Loucy (cell line): ENCODE data around the gene FGFR3.

Experiments
- H2AFZ ChIP-seq: fragments of 200-600 bp; sonication (generic); 2 replicates; pipeline ENCODE4 v1.6.0; 2016; ENCODE audit warnings: antibody characterized with exemption, mild to moderate bottlenecking, low read length, moderate library complexity
- H3F3A ChIP-seq: fragments of 200-600 bp; 2 replicates; pipeline ENCODE4 v1.6.0; 2016; ENCODE audit warnings: antibody characterized with exemption, low read depth, mild to moderate bottlenecking
- H3K27me3 ChIP-seq: fragments of 200-600 bp; sonication (generic); 2 replicates; pipeline ENCODE4 v1.6.1; 2014; ENCODE audit warnings: low read length, mild to moderate bottlenecking; ENCODE audit not compliant: insufficient read depth, poor library complexity, severe bottlenecking
- H3K36me3 ChIP-seq: fragments of 200-600 bp; sonication (generic); 2 replicates; pipeline ENCODE4 v1.6.1; 2016; ENCODE audit warnings: low read length; ENCODE audit not compliant: insufficient read depth
- H3K4me1 ChIP-seq: fragments of 200-600 bp; sonication (generic); 2 replicates; pipeline ENCODE4 v1.5.1; 2014; ENCODE audit warnings: low read length, mild to moderate bottlenecking; ENCODE audit not compliant: insufficient read depth, poor library complexity, severe bottlenecking
- H3K4me2 ChIP-seq: fragments of 200-600 bp; sonication (generic); 2 replicates; pipeline ENCODE4 v1.6.0; 2014; ENCODE audit warnings: antibody characterized with exemption, low read length, low read depth, mild to moderate bottlenecking; ENCODE audit not compliant: poor library complexity, severe bottlenecking
- H3K4me3 ChIP-seq: fragments of 200-600 bp; sonication (generic); 2 replicates; pipeline ENCODE4 v1.5.1; 2014; ENCODE audit warnings: low read length, mild to moderate bottlenecking, mixed read lengths; ENCODE audit not compliant: poor library complexity, severe bottlenecking
- H3K79me2 ChIP-seq: fragments of 200-600 bp; sonication (generic); 2 replicates; pipeline ENCODE4 v1.6.1; 2014; ENCODE audit warnings: low read length; ENCODE audit not compliant: insufficient read depth
- H3K9ac ChIP-seq: fragments of 200-600 bp; sonication (generic); 2 replicates; pipeline ENCODE4 v1.6.0; 2014; ENCODE audit warnings: mild to moderate bottlenecking, low read depth, low read length, moderate library complexity; ENCODE audit not compliant: poor library complexity, severe bottlenecking
- H3K9me2 ChIP-seq: fragments of 200-600 bp; sonication (generic); replicated peaks from 2 replicates; pipeline ENCODE4 v1.6.1; 2016; ENCODE audit warnings: low read depth, low read length, mixed read lengths
- H3K9me3 ChIP-seq: fragments of 200-600 bp; sonication (generic); 2 replicates; pipeline ENCODE4 v1.6.1; 2014; ENCODE audit warnings: mild to moderate bottlenecking, antibody characterized with exemption, low read length, low read depth; ENCODE audit not compliant: insufficient read depth
- H4K20me1 ChIP-seq: fragments of 200-600 bp; sonication (generic); 2 replicates; pipeline ENCODE4 v1.6.0; 2014; ENCODE audit warnings: antibody characterized with exemption, low read length, mild to moderate bottlenecking; ENCODE audit not compliant: insufficient read depth, poor library complexity, severe bottlenecking
- CTCF ChIP-seq: fragments of 200-600 bp; sonication (generic); conservative IDR thresholded peaks from 2 replicates; pipeline ENCODE4 v1.5.1; 2014; ENCODE audit warnings: mild to moderate bottlenecking, antibody characterized with exemption, low read length
- EZH2phosphoT487 ChIP-seq: fragments of 200-600 bp; IDR thresholded peaks from 2 replicates; pipeline ENCODE4 v1.6.1; 2018; ENCODE audit warnings: antibody characterized with exemption, mild to moderate bottlenecking, moderate library complexity, borderline replicate concordance

FGFR3 gene

DNA sequence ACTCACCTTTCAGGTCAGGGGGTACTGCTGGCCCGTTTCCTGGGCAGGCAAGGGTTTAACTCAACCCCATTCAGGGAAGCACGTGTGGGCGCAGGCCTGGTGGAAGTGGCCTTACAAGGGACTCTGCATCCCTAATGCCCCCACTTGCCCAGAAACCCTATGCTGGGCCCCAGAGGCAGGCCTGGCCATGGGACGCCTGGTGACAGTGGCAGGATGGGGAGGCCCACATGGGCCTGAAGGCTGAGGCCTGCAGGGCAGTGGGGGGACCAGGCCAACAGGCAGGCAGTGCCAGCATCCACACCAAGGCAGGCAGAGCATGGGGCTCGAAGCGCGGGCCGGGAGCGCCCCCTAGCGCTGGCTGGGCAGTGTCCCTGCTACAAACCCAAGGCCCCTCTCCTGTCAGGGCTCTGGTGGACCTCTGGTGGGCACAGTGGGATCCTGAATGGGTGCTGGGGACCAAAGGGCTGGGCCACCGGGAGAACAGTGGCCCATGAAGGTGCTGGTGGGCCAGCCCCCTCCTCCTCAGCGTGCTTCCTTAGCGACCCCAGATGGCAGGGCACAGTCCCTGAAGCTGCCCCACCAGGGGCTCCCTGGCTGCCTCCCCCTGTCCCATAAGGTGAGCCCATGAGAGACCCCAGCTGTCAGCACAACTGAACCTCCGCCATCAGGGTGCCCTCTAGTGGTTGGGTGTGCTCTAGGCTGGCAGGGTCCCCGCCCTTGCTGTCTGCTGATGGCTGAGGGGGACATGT, 16.8 kb downstream of the FGFR3 start:
- Histone ChIP-seq H3K4me3 (no peak overlapping the region), H3K9ac (no peak overlapping the region), H3K4me2 (no peak overlapping the region), H3K9me3 (no peaks in the 10 kb centered on the region), H3K36me3 (peaks cover 10% of the 10 kb centered on the region; the same call in 1 of the 2 replicates), H3K4me1 (no peaks in the 10 kb centered on the region), H3K27me3 (no peaks in the 10 kb centered on the region), H2AFZ (no peak overlapping the region), H4K20me1 (no peaks in the 10 kb centered on the region), H3F3A (no peaks in the 10 kb centered on the region), H3K9me2 (no peaks in the 10 kb centered on the region), H3K79me2 (no peaks in the 10 kb centered on the region)
- TF ChIP-seq EZH2phosphoT487 (no peak), CTCF (peak; percentile 90)

GRCh38 chr4:1810765-1811164, 17.7 kb downstream of the FGFR3 start:
- Histone ChIP-seq H3K27me3 (no peaks in the 10 kb centered on the region), H4K20me1 (no peaks in the 10 kb centered on the region)

GRCh38 chr4:1812720-1813119, 19.6 kb downstream of the FGFR3 start:
- Histone ChIP-seq H3K27me3 (no peaks in the 10 kb centered on the region), H3K4me3 (no peak overlapping the region), H3K4me2 (no peak overlapping the region), H3K79me2 (no peaks in the 10 kb centered on the region), H2AFZ (no peak overlapping the region), H3F3A (no peaks in the 10 kb centered on the region), H3K9me3 (no peaks in the 10 kb centered on the region), H3K9me2 (no peaks in the 10 kb centered on the region), H3K36me3 (peaks cover 28% of the 10 kb centered on the region; the same call in 1 of the 2 replicates), H3K4me1 (no peaks in the 10 kb centered on the region), H3K9ac (no peak overlapping the region), H4K20me1 (no peaks in the 10 kb centered on the region)
- TF ChIP-seq EZH2phosphoT487 (no peak), CTCF (no peak)

More at GRCh38 chr4:1810765-1811164, 17.7 kb downstream of the FGFR3 start:
- Histone ChIP-seq H3K9me3 (no peaks in the 10 kb centered on the region), H2AFZ (no peak overlapping the region), H3K4me3 (no peak overlapping the region), H3K4me1 (no peaks in the 10 kb centered on the region), H3K79me2 (no peaks in the 10 kb centered on the region), H3K9me2 (no peaks in the 10 kb centered on the region), H3K36me3 (peaks cover 18% of the 10 kb centered on the region; the same call in 1 of the 2 replicates), H3K4me2 (no peak overlapping the region), H3K9ac (no peak overlapping the region), H3F3A (no peaks in the 10 kb centered on the region)
- TF ChIP-seq EZH2phosphoT487 (no peak), CTCF (no peak)
